CD4-positive, alpha-beta T cell treated with Interleukin-21 for 1 hour (primary cell): ENCODE measurements around the gene UMPS.
"Not testable (repeated sequence)": the region's sequence is repeated elsewhere in the genome, so short reads cannot be mapped to it uniquely, and the experiment has no call there.

Experiments used
- DNase-seq: peaks from one replicate; pipeline ENCODE4 v3.0.0-alpha.2; 2020

Gene UMPS

GRCh38 chr3:124707656-124708062 lies 22.6 kb upstream of the UMPS start:
- DNase-seq = no peak

- DNase-seq = no peak
Measured at GRCh38 chr3:124714223-124714853, 15.9 kb upstream of the UMPS start.

GRCh38 chr3:124722589-124722988 lies 7.7 kb upstream of the UMPS start:
- DNase-seq = no peak

- DNase-seq = no peak
Measured at GRCh38 chr3:124730941-124731297, 667 bp downstream of the UMPS start.

GRCh38 chr3:124731760-124732159 lies 1.5 kb downstream of the UMPS start:
- DNase-seq = no peak

- DNase-seq = no peak
Measured at GRCh38 chr3:124741027-124741426, 10.8 kb downstream of the UMPS start.

GRCh38 chr3:124745756-124746155 lies 15.5 kb downstream of the UMPS start:
- no peak for DNase-seq

- DNase-seq = no peak
Measured at GRCh38 chr3:124747111-124747981, 17.1 kb downstream of the UMPS start.

- DNase-seq = no peak
Measured at GRCh38 chr3:124748560-124749198, 18.4 kb downstream of the UMPS start.

- DNase-seq = not testable (repeated sequence)
Measured at GRCh38 chr3:124749877-124750276, 19.6 kb downstream of the UMPS start.

GRCh38 chr3:124751501-124751900 lies 21.2 kb downstream of the UMPS start:
- DNase-seq = no peak

GRCh38 chr3:124752051-124752450 lies 21.8 kb downstream of the UMPS start:
- DNase-seq = no peak

- DNase-seq = not testable (repeated sequence)
Measured at GRCh38 chr3:124757926-124758325, 27.7 kb downstream of the UMPS start.

GRCh38 chr3:124758851-124759635 lies 28.8 kb downstream of the UMPS start:
- DNase-seq = no peak

GRCh38 chr3:124759666-124760401 lies 29.6 kb downstream of the UMPS start:
- no peak for DNase-seq

- DNase-seq = no peak
Measured at GRCh38 chr3:124760601-124761000, 30.3 kb downstream of the UMPS start.

GRCh38 chr3:124761250-124761796 lies 31.1 kb downstream of the UMPS start:
- peak; percentile 75 for DNase-seq

GRCh38 chr3:124761935-124762660 lies 31.8 kb downstream of the UMPS start:
- DNase-seq = no peak

GRCh38 chr3:124762661-124763011 lies 32.4 kb downstream of the UMPS start:
- no peak for DNase-seq

GRCh38 chr3:124763206-124763605 lies 33.0 kb downstream of the UMPS start:
- no peak for DNase-seq

GRCh38 chr3:124763644-124764358 lies 33.5 kb downstream of the UMPS start:
- DNase-seq = no peak
